HG03175 (cell line): ENCODE data around the gene DDX19B.
"Not testable (repeated sequence)": the region's sequence is repeated elsewhere in the genome, so short reads cannot be mapped to it uniquely, and the experiment has no call there.

Source experiments
- ATAC-seq: cut with Tn5 transposase; IDR thresholded peaks from one replicate; pipeline ENCODE4 v1.9.1; 2021; ENCODE audit warnings: mild to moderate bottlenecking, moderate library complexity; ENCODE audit not compliant: unreplicated experiment

DDX19B gene

DNA sequence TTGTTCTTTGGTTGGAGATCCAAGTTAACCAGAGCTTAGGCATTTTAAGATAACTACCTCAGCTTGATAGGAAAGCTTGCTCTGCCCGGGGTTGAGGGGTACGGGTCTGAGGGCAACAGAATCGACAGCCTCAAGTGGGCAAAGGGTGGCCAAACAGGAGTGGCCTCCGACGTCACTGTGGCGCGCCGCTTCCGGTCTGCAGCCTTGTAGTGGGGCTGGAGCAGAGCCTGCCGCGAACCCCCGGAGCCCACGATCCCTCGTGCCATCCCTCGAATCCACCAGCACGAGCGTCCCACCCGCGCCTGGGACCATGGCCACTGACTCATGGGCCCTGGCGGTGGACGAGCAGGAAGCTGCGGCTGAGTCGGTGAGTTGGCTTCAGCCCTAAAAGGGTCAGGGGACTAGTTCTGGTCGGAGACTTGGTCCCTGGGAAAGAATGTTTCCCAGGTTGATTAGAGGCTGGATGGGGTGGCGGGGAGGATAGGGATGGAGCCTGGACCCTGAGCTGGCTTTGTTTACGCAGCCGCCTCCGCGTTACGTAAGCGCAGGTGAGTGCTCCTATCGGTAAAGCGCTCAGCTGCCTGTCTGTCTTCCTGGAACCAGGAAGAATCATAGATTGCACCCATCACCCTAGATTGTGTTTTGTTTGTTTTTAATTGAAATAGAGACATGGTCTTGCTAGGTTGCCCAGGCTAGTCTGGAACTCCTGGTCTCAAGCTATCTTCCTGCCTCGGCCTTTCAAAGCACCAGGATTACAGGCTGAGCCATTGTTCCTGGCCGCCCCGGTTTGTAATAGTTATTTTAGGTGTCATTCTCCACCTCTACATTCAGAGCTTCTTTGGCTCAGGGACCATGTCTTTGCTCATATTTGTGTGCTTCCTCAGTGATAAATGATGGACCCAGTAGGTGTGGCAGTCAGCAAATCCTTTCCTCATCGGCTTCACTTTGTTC is at the start of gene DDX19B:
DDX19B (plus strand) TSS at position 199 of the 951 bp plus-strand sequence; CDS start at position 311, 112 bp downstream.
- ATAC-seq = peak; percentile 92

DNA sequence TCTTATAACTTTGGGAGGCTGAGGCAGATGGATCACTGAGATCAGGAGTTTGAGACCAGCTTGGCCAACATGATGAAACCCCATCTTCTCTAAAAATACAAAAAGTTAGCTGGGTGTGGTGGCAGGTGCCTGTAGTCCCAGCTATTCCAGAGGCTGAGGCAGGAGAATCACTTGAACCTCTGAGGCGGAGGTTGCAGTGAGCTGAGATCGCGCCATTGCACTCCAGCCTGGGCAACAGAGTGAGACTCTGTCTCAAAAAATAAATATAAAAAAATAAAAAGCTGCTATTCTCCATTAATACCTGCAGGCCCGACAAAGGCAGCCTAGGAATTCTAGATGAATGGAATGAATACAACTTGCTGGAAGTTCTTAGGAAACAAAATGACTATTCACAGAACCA is 49.3 kb upstream of the DDX19B start:
- ATAC-seq = not testable (repeated sequence)

DNA sequence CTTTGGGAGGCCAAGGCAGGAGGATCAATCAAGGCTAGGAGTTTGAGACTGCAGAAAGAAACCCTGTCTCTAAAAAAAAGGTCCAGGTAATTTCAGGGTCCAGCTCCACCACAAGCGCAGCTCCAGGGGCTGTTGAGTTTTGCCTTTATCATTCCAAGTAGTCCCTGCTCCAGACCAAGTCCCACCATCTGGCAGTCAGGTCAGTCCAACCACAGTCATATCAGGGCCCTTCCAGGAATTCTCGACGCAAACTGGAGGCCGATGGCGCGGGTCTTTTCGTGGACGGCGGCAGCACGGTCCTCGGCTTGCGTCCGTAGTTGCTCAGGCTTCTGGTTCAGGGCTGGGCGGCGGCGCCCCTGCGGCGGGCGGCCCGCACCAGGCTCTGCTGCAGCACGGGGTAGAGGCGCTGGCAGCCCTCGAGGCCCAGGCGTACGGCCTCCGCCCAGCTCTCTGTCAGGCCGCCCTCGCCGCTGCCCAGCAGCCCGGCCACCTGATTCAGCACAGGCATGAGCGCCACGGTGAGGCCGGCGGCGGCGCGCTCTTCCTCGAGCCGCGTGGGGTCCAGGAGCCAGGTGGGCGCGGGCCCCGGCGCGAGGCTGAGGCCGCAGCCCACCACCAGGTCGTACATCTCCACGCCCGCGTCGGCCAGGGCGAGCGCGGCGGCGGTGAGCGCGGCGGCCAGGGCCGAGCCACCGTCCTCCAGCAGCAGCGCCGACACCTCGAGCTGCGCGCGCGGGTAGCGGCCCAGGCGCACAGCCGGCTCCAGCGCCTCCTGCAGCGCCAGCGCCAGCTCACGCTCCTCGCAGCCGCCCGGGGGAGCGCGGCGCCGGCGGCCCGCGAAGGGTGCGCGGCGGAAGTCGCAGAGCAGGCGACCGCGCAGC is 48.0 kb upstream of the DDX19B start:
- ATAC-seq = peak; percentile 56

DNA sequence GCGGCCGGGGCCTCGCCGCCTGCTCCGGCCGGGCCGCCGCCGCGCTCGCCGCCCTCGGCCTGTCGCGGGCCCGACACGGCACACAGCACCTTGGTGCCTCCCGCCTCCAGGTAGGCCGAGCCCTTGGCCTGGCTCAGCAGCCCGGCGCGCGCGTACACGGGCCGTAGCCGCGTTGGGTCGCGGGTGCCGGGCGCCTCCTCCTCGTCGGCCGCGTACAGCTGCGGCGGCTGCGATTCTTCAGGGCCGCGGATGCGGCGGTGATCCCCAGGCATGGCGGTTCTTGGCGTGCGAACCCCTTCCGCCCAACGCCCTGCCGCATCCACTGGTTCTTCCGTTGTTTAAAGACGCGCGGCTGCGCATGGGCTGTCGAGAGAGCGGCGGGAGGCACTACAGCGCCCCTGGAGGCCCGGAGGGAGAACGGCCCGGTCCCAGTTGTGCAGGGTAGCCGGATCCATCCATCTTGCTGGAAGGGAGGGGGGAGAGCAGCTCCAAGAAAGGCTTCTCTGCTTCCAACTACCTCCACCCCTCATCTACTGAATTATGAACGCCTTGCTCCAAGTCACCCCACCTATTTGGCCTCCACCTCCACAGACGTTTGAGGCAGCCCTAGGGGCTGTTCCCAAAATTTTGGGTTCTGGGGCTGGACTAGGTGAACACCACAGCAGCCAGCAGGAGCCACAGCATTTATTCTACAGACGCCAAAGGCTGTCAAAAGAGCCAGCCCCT is 47.2 kb upstream of the DDX19B start, which contains the start of gene EXOSC6:
EXOSC6 (minus strand) TSS at position 312 of the 726 bp plus-strand sequence; CDS start at position 272, 40 bp downstream.
- peak; percentile 92 for ATAC-seq

DNA sequence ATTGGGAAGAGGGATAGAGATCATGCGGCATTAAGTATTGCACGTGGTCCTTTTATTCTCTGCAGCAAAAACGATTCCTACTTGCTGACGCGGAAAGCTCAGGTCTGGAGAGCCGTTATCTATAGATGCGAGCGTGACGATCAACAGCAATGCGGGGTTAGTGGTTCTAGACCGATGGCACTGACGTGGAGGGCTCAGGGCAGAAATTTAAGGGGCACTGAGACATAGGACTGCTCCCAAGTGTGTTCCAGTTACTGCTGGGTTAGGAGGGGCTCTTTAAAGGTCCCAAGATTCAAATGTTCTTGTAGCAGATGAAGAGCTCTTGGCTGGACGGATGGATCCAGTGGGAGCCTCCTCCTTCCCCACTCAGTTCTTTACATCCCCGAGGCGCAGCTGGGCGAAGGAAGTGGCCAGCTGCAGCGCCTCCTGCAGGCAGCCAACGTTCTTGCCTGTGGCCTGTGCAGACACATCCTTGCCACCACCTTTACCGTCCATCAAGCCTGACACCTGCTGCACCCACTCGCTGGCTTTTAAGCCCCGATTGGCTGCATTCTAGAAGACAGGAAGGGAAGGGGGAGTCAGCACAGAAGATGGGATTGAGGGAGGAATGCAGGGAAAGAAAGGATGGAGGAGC is 46.5 kb upstream of the DDX19B start:
- ATAC-seq = no peak

DNA sequence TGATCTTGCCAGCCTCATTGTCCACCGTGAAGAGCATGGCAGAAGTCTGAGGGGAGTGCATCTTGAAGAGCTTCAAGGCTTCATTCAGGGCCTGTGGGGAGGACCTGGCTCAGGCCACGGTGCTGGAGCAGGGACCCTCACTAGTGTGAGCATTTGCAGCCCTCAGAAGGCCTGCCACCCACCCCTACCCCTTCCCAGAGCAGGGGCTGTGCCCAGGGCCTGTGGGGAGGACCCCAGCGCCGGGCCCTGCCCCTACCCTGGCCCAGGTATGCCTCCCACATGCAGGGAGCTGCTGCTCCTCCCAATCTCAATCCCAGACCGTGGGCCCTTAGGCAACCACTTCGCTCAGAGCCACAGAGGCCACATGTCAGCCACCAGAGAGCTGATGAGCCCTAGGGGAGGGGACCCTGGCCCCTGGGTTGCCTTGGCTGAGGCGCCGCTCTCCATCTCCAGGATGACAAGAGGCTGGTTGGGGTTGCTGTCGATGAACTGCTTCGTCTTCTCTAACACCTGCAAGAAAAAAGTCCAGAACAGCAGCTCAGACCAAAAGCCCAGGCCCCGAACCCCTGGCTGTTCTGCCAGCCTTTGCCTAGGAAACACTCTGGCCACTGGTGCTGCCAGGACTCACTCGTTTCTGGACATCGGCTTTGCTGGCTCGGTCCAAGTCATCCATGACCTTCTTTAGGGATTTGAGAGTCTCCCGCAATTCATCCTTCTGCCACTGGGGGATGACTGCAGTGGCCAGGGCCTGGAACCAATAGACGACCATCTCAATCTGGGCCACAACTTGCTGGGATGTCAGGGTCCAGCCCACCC is 45.5 kb upstream of the DDX19B start:
- ATAC-seq = no peak

DNA sequence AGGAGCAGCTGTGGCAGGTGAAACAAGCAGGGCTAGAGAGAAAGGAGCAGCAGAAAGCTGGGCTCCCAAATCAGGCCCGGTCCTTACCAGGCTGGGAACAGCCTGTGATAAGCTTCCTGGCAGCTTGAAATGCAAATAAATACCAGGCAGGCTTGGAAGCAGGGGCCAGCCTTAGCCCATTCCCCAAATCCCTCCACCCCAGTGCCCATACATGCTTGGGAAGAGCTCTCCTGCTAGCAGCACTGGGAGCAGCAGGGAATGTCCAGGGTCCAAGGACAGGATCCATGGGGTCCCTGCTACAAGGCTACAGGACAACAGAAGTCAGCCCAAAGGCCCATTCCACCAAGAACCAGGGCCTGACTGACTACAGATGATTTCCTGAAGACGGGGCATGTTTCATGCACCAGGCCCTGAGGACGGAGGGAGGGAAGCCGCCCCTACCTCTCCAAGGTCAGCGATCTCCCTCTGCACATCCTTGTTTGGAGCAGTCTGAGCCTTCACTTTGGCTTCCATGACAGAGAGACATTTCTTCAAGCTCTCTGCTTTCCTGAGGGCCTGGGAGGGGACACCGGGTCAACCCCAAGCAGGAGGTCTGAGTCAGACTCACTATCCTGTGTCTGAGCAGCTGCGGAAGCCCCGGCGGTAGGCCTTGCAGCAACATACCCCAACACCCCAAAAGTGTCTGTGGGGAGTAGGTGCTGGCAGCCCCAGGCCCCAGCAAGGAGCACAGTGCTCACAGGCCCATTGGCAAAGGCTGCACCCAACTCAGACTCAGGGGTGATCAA is 44.6 kb upstream of the DDX19B start:
- no peak for ATAC-seq

DNA sequence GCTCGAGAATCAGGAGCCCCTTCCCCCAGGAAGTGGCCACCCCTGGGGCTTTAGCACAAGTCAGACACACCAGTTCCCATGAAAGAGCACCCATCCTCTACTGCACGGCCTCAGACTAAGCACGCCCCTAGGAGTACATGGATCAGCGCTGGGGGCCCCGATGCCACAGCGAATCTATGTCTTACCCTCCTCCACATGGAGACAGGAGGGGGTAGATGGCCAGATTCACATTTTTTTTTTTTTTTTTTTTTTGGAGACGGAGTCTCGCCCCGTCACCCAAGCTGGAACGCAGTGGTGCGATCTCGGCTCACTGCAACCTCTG is 44.1 kb upstream of the DDX19B start:
- no peak for ATAC-seq

DNA sequence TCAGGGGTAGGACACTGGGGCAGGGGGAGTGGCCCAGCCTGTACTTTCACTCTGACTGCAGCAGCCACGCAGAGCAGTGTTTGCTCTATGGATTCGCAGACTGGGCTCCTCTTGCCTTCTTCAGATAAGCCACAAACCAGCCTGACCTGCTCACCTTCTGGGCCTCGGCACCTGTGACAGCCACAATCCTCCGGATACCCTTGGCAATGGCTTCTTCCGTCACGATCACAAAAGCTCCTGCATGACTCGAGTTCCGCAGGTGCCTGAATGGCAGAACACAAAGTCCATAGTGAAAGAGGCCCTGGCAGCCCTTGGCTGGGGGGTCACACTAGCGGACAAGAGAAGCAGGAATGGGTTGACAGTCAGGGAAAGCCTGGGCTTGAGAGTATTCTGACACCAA is 43.4 kb upstream of the DDX19B start:
- ATAC-seq = no peak

DNA sequence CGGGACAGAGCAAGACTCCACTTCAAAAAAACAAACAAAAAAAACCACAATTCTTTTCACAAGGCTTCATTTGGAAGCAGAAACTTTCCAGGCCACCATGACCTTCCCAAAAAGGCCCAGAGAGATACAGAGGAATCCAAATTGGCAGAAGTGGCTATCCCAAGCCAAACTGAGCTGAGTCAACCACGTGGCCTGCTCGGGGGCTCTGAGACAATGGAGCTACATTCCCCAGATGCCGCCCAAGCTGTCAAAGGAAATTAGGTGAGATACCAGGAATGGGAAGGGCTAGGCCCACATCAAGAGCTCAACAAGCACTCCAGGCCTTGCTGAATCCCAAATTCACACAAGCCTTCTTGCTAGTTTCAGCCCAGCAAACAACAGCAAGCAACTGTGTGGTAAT is 41.6 kb upstream of the DDX19B start:
- no peak for ATAC-seq

DNA sequence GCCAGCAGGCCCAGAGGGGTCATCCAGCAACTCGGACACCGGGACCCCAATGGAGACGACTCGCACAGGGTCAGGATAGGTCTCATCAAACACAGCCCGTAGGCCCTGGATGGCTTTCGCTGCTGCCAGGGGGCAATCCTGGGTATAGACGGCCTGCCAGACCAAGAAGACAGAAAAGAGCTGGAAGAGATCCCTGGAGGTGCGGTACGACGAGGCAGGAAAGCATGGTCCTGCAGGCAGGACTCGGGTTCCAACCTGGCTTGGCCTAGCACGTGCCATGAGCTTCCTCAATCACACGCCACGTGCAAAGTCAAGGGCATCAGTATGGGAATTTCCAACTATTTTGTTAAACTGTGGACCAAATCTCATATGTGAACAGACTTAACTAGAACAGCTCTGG is 40.9 kb upstream of the DDX19B start:
- ATAC-seq = no peak

DNA sequence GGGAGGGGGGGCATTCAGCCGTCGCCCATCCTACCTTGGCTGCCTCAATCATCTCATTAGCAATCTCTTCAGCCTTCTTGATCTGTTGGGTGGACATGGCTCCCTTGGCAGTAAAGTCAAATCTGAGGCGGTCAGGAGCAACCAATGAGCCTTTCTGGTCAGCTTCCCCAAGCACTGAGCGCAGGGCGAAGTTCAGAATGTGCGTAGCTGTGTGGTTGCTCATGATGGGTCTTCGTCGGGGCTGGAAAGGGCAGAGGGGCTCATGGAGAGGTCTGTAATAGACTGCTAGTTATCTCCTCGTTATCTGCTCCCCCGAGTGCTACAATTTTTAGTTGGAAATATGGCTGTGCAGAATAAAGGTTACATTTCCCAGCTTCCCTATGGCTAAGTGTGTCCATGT is 40.0 kb upstream of the DDX19B start:
- ATAC-seq = no peak

DNA sequence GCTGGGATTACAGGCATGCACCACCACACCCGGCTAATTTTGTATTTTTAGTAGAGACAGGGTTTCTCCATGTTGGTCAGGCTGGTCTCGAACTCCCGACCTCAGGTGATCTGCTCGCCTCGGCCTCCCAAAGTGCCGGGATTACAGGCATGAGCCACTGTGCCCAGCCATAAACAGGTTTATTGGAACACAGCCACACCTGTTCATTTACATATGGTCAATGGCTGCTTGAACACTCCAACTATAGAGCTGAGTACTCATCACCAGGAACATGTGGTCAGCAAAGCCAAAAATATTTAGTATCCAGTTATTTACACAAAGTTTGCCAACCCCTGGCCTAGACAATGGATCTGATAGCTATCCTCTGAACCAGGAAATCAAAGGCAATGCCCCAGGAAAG is 39.1 kb upstream of the DDX19B start:
- not testable (repeated sequence) for ATAC-seq

DNA sequence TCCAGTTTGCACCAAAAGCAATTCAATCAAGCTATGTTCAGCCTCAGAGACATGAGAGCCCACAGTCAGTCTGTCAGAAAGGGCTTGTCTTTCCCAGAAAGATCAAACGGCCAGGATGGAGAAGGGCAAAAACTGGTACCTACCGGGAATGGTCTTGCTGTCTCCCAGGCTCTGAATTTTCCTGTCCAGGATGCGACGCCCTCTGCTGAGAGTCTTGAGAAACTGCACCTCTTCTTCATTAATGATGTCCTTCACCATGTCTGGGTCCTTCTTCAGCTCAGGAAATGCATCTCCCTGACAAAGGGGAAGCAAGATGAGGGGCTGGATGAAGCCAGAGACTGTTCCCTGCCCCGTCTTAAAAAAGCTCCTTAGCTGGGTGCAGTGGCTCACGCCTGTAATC is 31.5 kb upstream of the DDX19B start:
- no peak for ATAC-seq

DNA sequence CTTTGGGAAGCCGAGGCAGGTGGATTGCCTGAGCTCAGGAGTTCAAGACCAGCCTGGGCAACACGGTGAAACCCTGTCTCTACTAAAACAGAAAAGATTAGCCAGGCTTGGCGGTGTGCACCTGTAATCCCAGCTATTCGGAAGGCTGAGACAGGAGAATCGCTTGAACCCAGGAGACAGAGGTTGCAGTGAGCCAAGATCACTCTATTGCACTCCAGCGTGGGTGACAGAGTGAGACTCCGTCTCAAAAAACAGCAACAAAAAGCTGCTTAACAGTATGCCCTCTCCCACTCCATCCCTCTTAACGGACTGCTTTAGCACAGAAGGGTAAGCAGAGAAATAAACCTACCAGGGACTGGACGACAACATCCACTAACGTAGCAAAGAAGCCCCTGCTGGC is 31.1 kb upstream of the DDX19B start:
- not testable (repeated sequence) for ATAC-seq

DNA sequence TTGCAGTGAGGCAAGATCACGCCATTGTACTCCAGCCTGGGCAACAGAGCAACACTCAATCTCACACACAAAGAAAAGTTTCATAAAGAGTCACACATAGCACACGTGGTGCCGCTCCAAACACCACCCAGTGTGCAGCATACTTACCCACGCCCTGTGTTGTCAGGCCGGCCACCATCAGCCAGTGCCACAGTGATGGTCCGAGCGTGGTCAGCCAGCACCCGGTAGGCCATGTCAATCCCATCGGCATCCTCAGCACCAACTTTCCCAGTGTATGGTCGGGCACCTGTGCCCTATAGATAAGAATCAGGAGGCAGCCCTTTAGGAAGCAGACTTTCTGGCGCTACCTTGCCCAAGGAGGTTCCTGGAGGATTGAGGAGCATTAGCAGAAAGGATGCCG is 29.5 kb upstream of the DDX19B start:
- ATAC-seq = no peak

DNA sequence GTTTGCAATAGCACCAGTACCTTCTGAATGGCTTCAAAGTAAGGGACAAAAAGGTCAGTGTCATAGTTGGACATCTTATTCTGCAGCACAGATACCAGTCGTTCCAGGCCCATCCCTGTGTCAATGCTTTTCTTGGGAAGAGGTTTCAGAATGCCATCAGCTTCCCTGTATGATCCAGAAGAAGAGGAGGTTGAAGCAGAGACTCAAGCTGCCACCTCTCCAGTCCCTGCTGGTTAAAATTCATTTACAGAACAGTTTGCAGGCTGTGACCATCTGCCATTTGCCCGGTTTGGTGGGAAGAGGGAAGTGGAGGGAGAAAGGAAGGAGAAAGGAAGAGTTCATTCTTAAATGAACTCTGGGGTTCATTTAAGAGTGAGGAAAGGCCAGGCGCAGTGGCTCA is 28.8 kb upstream of the DDX19B start:
- ATAC-seq = no peak

DNA sequence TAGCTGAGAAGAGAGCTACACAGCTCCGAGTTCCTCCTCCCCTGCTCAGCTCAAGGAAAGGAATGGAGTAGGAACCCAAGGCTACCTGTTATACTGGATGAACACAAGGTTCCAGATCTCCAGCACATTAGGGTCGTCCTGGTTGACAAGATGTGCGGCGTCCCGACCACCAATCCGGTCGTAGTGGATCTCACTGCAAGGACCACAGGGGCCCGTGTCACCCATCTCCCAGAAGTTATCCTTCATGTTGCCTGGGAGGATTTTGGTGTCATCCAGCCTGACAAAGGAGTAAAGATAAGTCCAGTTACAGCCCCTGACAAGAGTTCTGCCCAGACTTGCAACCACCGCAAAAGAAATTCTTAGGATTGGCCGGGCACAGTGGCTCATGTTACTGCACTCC is 27.3 kb upstream of the DDX19B start:
- ATAC-seq = no peak

DNA sequence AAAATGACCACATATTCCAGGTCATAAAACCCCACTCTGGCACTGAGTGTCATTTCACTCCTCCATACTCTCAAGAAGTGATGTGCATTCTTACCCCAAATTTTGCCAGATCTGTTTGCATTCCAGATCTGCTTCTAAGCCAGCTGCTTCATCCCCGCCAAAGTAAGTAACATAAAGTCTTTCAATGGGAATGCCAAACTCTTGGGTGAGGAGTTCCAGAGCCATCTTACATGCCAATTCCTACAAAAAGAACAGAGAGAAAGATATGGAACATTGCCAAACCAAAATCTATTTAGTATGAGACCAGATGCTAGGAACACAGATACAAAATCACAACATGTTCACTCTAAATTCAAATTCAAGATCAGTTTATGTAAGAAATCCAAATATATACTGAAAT is 22.6 kb upstream of the DDX19B start:
- ATAC-seq = no peak
